GM18498 (cell line): ENCODE measurements around the gene MRPL12.
"Not testable (repeated sequence)": the region's sequence is repeated elsewhere in the genome, so short reads cannot be mapped to it uniquely, and the experiment has no call there.

Source experiments
- ATAC-seq: cut with Tn5 transposase; IDR thresholded peaks from one replicate; pipeline ENCODE4 v1.9.1; 2021; ENCODE audit warnings: mild to moderate bottlenecking, moderate library complexity; ENCODE audit not compliant: unreplicated experiment

MRPL12 gene

DNA sequence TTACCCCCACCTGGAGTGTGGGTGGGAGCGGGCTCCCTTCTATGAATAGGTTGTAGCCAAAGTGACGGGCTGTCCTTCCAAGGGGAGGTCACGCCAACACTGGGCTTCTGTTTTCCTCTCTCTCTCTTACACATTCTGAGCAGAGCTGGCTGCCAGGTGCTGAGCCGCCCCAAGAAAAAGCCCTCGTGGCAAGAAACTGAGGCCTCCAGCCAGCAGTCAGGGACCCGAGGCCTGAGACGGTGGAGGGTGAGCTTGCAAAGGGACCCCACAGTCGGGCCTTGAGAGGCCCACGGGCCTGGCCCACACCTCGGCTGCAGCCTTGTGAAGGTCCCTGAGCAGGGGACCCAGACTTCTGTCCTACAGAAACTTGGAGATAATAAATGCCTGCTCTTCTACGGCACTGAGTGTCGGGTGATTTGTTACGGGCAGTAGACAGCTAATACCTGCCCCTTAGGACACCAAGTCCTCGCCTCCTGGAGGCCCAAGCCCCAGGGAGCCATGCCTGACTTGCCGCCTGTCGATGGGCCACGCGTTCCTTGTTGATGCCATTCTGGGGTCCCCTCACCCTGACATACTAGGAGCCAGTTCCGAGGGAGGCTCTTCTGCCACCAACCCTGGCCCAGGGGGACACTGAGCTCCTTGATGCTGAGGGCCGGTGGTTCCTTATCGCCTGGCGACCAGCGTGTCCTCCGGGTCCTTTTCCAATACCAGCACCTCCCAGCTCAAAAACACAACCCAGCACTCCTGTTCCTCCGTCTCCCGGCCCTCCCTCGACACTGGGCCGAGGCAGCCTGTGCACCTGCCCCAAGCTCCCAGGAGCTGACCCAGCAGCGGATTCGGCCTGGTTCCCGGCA is 35.0 kb downstream of the MRPL12 start:
- ATAC-seq, result no peak

- no peak for ATAC-seq
Measured at GRCh38 chr17:81738801-81739393, 35.7 kb downstream of the MRPL12 start.

- not testable (repeated sequence) for ATAC-seq
Measured at GRCh38 chr17:81739593-81739992, 36.4 kb downstream of the MRPL12 start.

DNA sequence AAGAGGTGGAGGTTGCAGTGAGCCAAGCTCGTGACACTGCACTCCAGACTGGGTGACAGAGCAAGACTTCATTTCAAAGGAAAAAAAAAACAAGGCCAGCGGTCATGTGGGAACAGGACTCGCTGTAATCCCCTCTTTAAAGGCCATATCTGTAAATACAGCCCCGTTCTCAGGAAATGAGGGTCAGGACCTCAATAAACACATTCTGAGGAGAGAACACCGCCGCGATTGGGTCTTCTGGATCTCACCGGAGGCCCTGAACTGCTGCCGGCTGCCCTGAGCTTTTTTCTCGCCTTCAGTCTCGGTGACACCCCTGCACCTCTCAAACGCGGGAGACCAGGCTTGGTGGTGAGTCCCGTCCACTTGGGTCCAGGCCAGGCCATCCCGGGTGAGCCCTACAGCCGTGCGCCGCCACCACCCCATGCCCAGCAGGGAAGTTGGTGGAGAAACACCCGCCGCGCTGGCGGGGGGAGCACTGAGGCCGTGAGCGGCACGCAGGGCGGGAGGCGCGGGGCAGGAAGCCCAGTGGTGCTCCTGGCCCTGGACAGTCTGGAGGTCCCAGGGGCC is 37.3 kb downstream of the MRPL12 start:
- no peak for ATAC-seq

DNA sequence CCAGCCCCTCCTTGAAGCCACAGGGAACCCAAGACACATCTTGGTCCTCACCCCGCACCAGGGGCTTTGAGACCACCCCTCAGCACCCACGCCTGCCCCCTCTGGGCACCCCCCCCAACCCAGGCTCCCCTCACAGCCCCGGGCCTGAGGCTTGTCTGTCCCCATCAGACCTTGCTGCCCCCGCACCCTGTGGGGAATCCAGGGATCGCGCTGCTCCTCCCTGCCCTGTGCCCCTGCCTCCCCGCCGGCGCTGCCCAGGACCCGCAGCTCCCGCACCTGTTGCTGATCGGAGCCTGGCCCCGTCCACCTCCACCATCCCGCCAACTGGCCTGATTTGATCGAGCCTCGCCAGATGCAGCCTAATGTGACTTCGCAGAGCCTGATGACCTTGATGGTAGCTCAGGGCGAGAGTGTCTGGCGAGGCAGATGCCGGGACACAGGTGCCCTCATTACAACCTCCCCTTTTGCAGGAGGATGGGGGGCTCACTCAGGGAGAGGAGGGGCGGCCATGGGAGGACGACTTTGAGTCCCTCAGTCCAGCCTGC is 38.0 kb downstream of the MRPL12 start:
- no peak for ATAC-seq

- ATAC-seq, result no peak
Measured at GRCh38 chr17:81741594-81742452, 38.7 kb downstream of the MRPL12 start.
